H1 (cell line): ENCODE data around the gene NCAM1. TPM values are rescaled to one million over a fixed set of nuclear protein-coding genes. Genes with fewer than 3 reads are reported as not detected.

Experiments used
- CTCF ChIA-PET: fragments of 300-600 bp; sonication (Branson Sonifier 250); formaldehyde crosslinking; loops from one replicate; lab custom pipeline; 2021; ENCODE audit not compliant: partially characterized antibody; lab: Charles Lee
- POLR2A ChIA-PET: fragments of 300-600 bp; sonication (Branson Sonifier 250); formaldehyde crosslinking; loops from one replicate; lab custom pipeline; 2021; ENCODE audit warnings: inconsistent platforms; ENCODE audit not compliant: partially characterized antibody; lab: Charles Lee
- DNase-seq, 2 experiments: peaks; one replicate each; pipeline versions ENCODE4 v3.0.0 to v3.0.0-alpha.2; 2010 to 2022; ENCODE audit warnings: low spot score in 2 of 2, low read depth in 1 of 2, mixed read lengths in 1 of 2
- FAIRE-seq: peaks from 2 replicates; lab custom pipeline; 2011; peaks lifted over from hg19 to GRCh38; lab: Jason Lieb, UNC
- H2AFZ ChIP-seq: 2 replicates; pipeline ENCODE4 v1.8.1; 2012; ENCODE audit warnings: low read length, inconsistent platforms
- H2AK5ac ChIP-seq: 2 replicates; pipeline ENCODE4 v1.6.1; 2013; ENCODE audit warnings: low read depth, low read length
- H2BK120ac ChIP-seq: replicated peaks from 2 replicates; pipeline ENCODE3; 2013; ENCODE audit warnings: low read depth, low read length, inconsistent platforms
- H2BK12ac ChIP-seq: 2 replicates; pipeline ENCODE4 v1.6.1; 2013; ENCODE audit warnings: low read depth, low read length
- H2BK15ac ChIP-seq: 2 replicates; pipeline ENCODE4 v1.6.1; 2013; ENCODE audit warnings: low read length
- H2BK20ac ChIP-seq: 2 replicates; pipeline ENCODE4 v1.6.1; 2013; ENCODE audit warnings: low read length
- H2BK5ac ChIP-seq: 2 replicates; pipeline ENCODE4 v1.6.1; 2013; ENCODE audit warnings: low read depth, low read length
- H3K14ac ChIP-seq: 2 replicates; pipeline ENCODE4 v1.6.1; 2013; ENCODE audit warnings: inconsistent platforms; ENCODE audit not compliant: insufficient read length
- H3K18ac ChIP-seq: 2 replicates; pipeline ENCODE4 v1.6.1; 2013; ENCODE audit warnings: low read length; ENCODE audit errors: extremely low read depth
- H3K23ac ChIP-seq: 2 replicates; pipeline ENCODE4 v1.6.1; 2013; ENCODE audit warnings: inconsistent platforms; ENCODE audit not compliant: insufficient read length
- H3K23me2 ChIP-seq: 2 replicates; pipeline ENCODE4 v1.6.1; 2013; ENCODE audit warnings: low read depth, low read length
- H3K27ac ChIP-seq: 2 replicates; pipeline ENCODE4 v1.6.1; 2011; ENCODE audit warnings: low read depth, low read length, inconsistent platforms
- H3K27me3 ChIP-seq, 4 experiments: replicated peaks in 1 of 4; 1 replicate in 1 of 4; 2 replicates in 3 of 4; pipeline versions ENCODE4 v1.6.1 to v1.8.1; 2011 to 2013; ENCODE audit warnings: low read length in 3 of 4, mild to moderate bottlenecking in 3 of 4, inconsistent platforms in 2 of 4, mixed read lengths in 2 of 4, moderate library complexity in 1 of 4; ENCODE audit not compliant: control insufficient read depth in 3 of 4, insufficient read depth in 3 of 4; ENCODE audit errors: extremely low read depth in 1 of 4
- H3K36me3 ChIP-seq, 4 experiments: 2 replicates each; pipeline versions ENCODE4 v1.6.1 to v1.8.1; 2011 to 2013; ENCODE audit warnings: mild to moderate bottlenecking in 4 of 4, low read length in 3 of 4, moderate library complexity in 2 of 4, control low read depth in 1 of 4, inconsistent platforms in 1 of 4; ENCODE audit not compliant: insufficient read depth in 4 of 4, control insufficient read depth in 2 of 4
- H3K4ac ChIP-seq: replicated peaks from 2 replicates; pipeline ENCODE3; 2013; ENCODE audit warnings: low read length, low read depth, mixed read lengths, inconsistent platforms; ENCODE audit not compliant: insufficient read length
- H3K4me1 ChIP-seq, 4 experiments: replicated peaks in 1 of 4; 1 replicate in 1 of 4; 2 replicates in 3 of 4; pipeline versions ENCODE4 v1.6.1 to v1.8.1; 2011 to 2013; ENCODE audit warnings: low read length in 3 of 4, inconsistent platforms in 2 of 4, mixed read lengths in 1 of 4; ENCODE audit not compliant: insufficient read depth in 4 of 4, control insufficient read depth in 3 of 4
- H3K4me2 ChIP-seq, 2 experiments: 2 replicates each; pipeline versions ENCODE4 v1.6.1 to v1.8.1; 2011 to 2013; ENCODE audit warnings: low read depth in 2 of 2, low read length in 2 of 2, control low read depth in 1 of 2, inconsistent platforms in 1 of 2, mild to moderate bottlenecking in 1 of 2; ENCODE audit not compliant: insufficient read depth in 1 of 2
- H3K4me3 ChIP-seq, 4 experiments: fragments of 200-600, 300-600 bp in 1 of 4; sonication (generic), shearing (Covaris generic), sonication (Bioruptor Twin) in 1 of 4; 2 replicates each; pipeline versions ENCODE4 v1.5.1 to v1.8.1; 2011 to 2016; ENCODE audit warnings: low read length in 4 of 4, low read depth in 3 of 4, control low read depth in 2 of 4, inconsistent platforms in 2 of 4, mild to moderate bottlenecking in 2 of 4, mixed read lengths in 1 of 4, moderate library complexity in 1 of 4; ENCODE audit not compliant: insufficient read depth in 2 of 4; ENCODE audit errors: extremely low read depth in 1 of 4
- H3K56ac ChIP-seq: replicated peaks from 2 replicates; pipeline ENCODE3; 2013; ENCODE audit warnings: low read depth, mild to moderate bottlenecking, mixed read lengths, low read length, inconsistent platforms; ENCODE audit not compliant: insufficient read length
- H3K79me1 ChIP-seq: 2 replicates; pipeline ENCODE4 v1.6.1; 2013; ENCODE audit warnings: low read depth, low read length, control low read depth
- H3K79me2 ChIP-seq, 2 experiments: 2 replicates each; pipeline versions ENCODE4 v1.6.1 to v1.8.1; 2012 to 2013; ENCODE audit warnings: low read length in 2 of 2, mild to moderate bottlenecking in 2 of 2, inconsistent platforms in 1 of 2; ENCODE audit not compliant: insufficient read depth in 2 of 2, control insufficient read depth in 1 of 2
- H3K9ac ChIP-seq, 4 experiments: replicated peaks in 1 of 4; 1 replicate in 1 of 4; 2 replicates in 3 of 4; pipeline versions ENCODE4 v1.6.1 to v1.8.1; 2011 to 2013; ENCODE audit warnings: low read depth in 3 of 4, low read length in 3 of 4, control low read depth in 2 of 4, mild to moderate bottlenecking in 2 of 4, moderate library complexity in 2 of 4, inconsistent platforms in 1 of 4; ENCODE audit errors: extremely low read depth in 1 of 4
- H3K9me3 ChIP-seq, 2 experiments: 2 replicates each; pipeline versions ENCODE4 v1.6.1 to v1.8.1; 2012 to 2013; ENCODE audit warnings: mild to moderate bottlenecking in 2 of 2, moderate library complexity in 2 of 2, control low read depth in 1 of 2, inconsistent platforms in 1 of 2, low read depth in 1 of 2, low read length in 1 of 2, mixed read lengths in 1 of 2; ENCODE audit not compliant: insufficient read depth in 2 of 2
- H4K20me1 ChIP-seq, 2 experiments: replicated peaks in 1 of 2; 2 replicates each; pipeline versions ENCODE3 to v1.8.1; 2011 to 2013; ENCODE audit warnings: inconsistent platforms in 2 of 2, low read length in 2 of 2, mild to moderate bottlenecking in 1 of 2; ENCODE audit not compliant: insufficient read depth in 2 of 2, control insufficient read depth in 1 of 2
- H4K5ac ChIP-seq: 2 replicates; pipeline ENCODE4 v1.6.1; 2013; ENCODE audit warnings: low read length, low read depth, mixed read lengths, inconsistent platforms; ENCODE audit not compliant: insufficient read length
- H4K8ac ChIP-seq: 2 replicates; pipeline ENCODE4 v1.8.0; 2013; ENCODE audit warnings: mild to moderate bottlenecking, moderate library complexity, low read length, inconsistent platforms; ENCODE audit not compliant: insufficient read depth; ENCODE audit errors: extremely low read depth
- H4K91ac ChIP-seq: replicated peaks from 2 replicates; pipeline ENCODE3; 2013; ENCODE audit warnings: low read length, mixed read lengths, inconsistent platforms; ENCODE audit not compliant: insufficient read length
- ATF3 ChIP-seq: IDR thresholded peaks from 2 replicates; pipeline ENCODE4 v1.6.1; 2011; ENCODE audit warnings: low read depth, mild to moderate bottlenecking, low read length; ENCODE audit not compliant: insufficient read depth
- CTBP2 ChIP-seq: IDR thresholded peaks from 2 replicates; pipeline ENCODE4 v1.7.0; 2011; ENCODE audit warnings: borderline replicate concordance, mild to moderate bottlenecking, moderate library complexity, mixed read lengths, low read length; ENCODE audit not compliant: insufficient read depth, insufficient read length
- GABPA ChIP-seq: IDR thresholded peaks from 2 replicates; pipeline ENCODE4 v1.6.1; 2011; ENCODE audit warnings: mild to moderate bottlenecking, low read length, moderate library complexity, borderline replicate concordance; ENCODE audit not compliant: insufficient read depth
- KDM1A ChIP-seq: fragments of 200-600, 300-600 bp; sonication (generic); IDR thresholded peaks from 2 replicates; pipeline ENCODE4 v1.7.1; 2016; ENCODE audit warnings: mild to moderate bottlenecking, low read length, borderline replicate concordance
- MAFK ChIP-seq: IDR thresholded peaks from 2 replicates; pipeline ENCODE4 v1.6.1; 2012; ENCODE audit warnings: low read depth, mild to moderate bottlenecking, improper control_type of control experiment, low read length
- MAX ChIP-seq: IDR thresholded peaks from 2 replicates; pipeline ENCODE4 v1.6.1; 2012; ENCODE audit warnings: inconsistent platforms
- NRF1 ChIP-seq: IDR thresholded peaks from 2 replicates; pipeline ENCODE4 v1.6.1; 2011; ENCODE audit warnings: mild to moderate bottlenecking, low read depth, low read length, improper control_type of control experiment
- RFX5 ChIP-seq: IDR thresholded peaks from 2 replicates; pipeline ENCODE4 v1.6.1; 2011; ENCODE audit warnings: low read depth, low read length, improper control_type of control experiment, borderline replicate concordance
- SUZ12 ChIP-seq: fragments of 200-600 bp; sonication (generic); IDR thresholded peaks from 2 replicates; pipeline ENCODE4 v1.6.1; 2012; ENCODE audit warnings: mild to moderate bottlenecking, inconsistent platforms, low read length, moderate library complexity, mixed read lengths
- TAF1 ChIP-seq: IDR thresholded peaks from 2 replicates; pipeline ENCODE4 v1.6.1; 2011; ENCODE audit warnings: mild to moderate bottlenecking, low read depth, low read length
- WGBS, 2 experiments: shearing (Covaris generic) in 1 of 2; methylation state at CpG; one replicate each; pipeline versions ENCODE4 v1.1.6 to v1.1.7; 2013 to 2015; ENCODE audit warnings: low lambda C conversion rate in 2 of 2, mixed read lengths in 2 of 2, inconsistent platforms in 1 of 2, low coverage in 1 of 2, missing lambda C conversion rate in 1 of 2; ENCODE audit not compliant: insufficient replicate concordance in 2 of 2, insufficient coverage in 1 of 2, insufficient read length in 1 of 2; ENCODE audit errors: extremely low coverage in 1 of 2, missing lambda C conversion rate in 1 of 2; 5-methylcytosine and 5-hydroxymethylcytosine counted together
- polyA plus RNA-seq, 7 experiments: library from polyadenylated mRNA; depleted of rRNA in 3 of 7; stranded (reverse) in 5 of 7; unstranded in 2 of 7; fragments of >200 nt in 5 of 7; fragments of 200-250 nt in 2 of 7; gene quantifications; 1 replicate in 5 of 7; 2 replicates in 1 of 7; 4 replicates in 1 of 7; pipeline versions ENCODE4 v1.2.1 to v1.2.3, GENCODE V29; 2011 to 2013; ENCODE audit warnings: missing spikeins in 2 of 7, mixed read lengths in 2 of 7
- total RNA-seq: library from RNA; stranded (reverse); fragmentation: NEBNext Ultra II Directional; extraction: Animal tissue kit (Norgen Biotek cat#: 25700); gene quantifications from 2 replicates; pipeline ENCODE4 v1.2.1, GENCODE V29; 2021

The NCAM1 gene
- total and polyA plus RNA-seq, 2 of the 8 experiments (the other 6 are each of a cell fraction or from before 2014, with no cell fraction given), result 3.1 to 4.3 TPM

GRCh38 chr11:112961751-112962578, 745 bp downstream of the NCAM1 start:
- Histone ChIP-seq H3K4me2 (peak overlapping the region; percentile 93 to 97), H3K23me2 (peaks cover 21% of the 10 kb centered on the region; the same call in 1 of the 2 replicates), H3K36me3 (no peaks in the 10 kb centered on the region), H2BK120ac (no peak overlapping the region), H3K27ac (no peak overlapping the region), H2AK5ac (no peak overlapping the region), H2AFZ (no peak overlapping the region), H2BK5ac (no peak overlapping the region), H3K9me3 (peaks cover 0 to 2% of the 10 kb centered on the region in 2 experiments; a peak in 1 of 4 replicates), H4K20me1 (peaks cover 0 to 6% of the 10 kb centered on the region in 2 experiments), H3K4ac (no peak overlapping the region), H4K8ac (peak overlapping the region; percentile 64; the same call in 1 of the 2 replicates), H3K79me2 (no peaks in the 10 kb centered on the region), H3K79me1 (no peaks in the 10 kb centered on the region), H4K5ac (no peak overlapping the region), H3K4me1 (peaks cover 0 to 5% (median 1%) of the 10 kb centered on the region in 4 experiments; a peak in 2 of 7 replicates), H4K91ac (no peak overlapping the region), H3K4me3 (peak overlapping the region; percentile 66 to 75 (median 72)), H2BK20ac (no peak overlapping the region), H3K27me3 (peaks cover 5 to 24% (median 22%) of the 10 kb centered on the region in 4 experiments), H3K18ac (no peak overlapping the region), H3K14ac (no peak overlapping the region), H3K9ac (no peak overlapping the region), H3K56ac (no peak overlapping the region), H2BK15ac (no peak overlapping the region), H2BK12ac (no peak overlapping the region), H3K23ac (no peak overlapping the region)
- WGBS, 2 experiments, result 3% methylated on average over 30 of the region's 82 CpGs; no CpG with 5 or more reads in 1 of the 2 experiments
- ChIA-PET CTCF (interaction anchor here (0.6 to 1.5 kb wide), 4 partner anchors 16 to 164 kb away, joined by 3 to 6 read pairs (median 4); no protein-coding TSS in a partner anchor), POLR2A (interaction anchor here (0.5 to 0.6 kb wide), 2 partner anchors 112 to 1255 kb away, joined by 3 to 4 read pairs; no protein-coding TSS in a partner anchor)
- FAIRE-seq, result no peak
- DNase-seq, result peak in 1 of 2 experiments; percentile 57
- TF ChIP-seq GABPA, result no peak
- TF ChIP-seq NRF1, result no peak
- TF ChIP-seq MAFK, result no peak
- TF ChIP-seq SUZ12, result peak; percentile 50
- TF ChIP-seq KDM1A, result peak; percentile 68; the same call in 1 of the 2 replicates
- TF ChIP-seq TAF1, result no peak
- TF ChIP-seq MAX, result peak; percentile 24; the same call in 1 of the 2 replicates
- TF ChIP-seq RFX5, result no peak
- no peak for TF ChIP-seq ATF3
- TF ChIP-seq CTBP2, result peak; percentile 16
